ENCODE data around the gene RAD51B.
"Not testable (repeated sequence)": the region's sequence is repeated elsewhere in the genome, so short reads cannot be mapped to it uniquely, and the experiment has no call there.

Gene RAD51B

GRCh38 chr14:68186500-68187276, 367.1 kb downstream of the RAD51B start:
- DNase-seq = not testable (repeated sequence)

- no peak for DNase-seq
Measured at GRCh38 chr14:68188174-68188573, 368.6 kb downstream of the RAD51B start.

GRCh38 chr14:68190032-68190431, 370.5 kb downstream of the RAD51B start:
- DNase-seq = no peak

GRCh38 chr14:68191567-68192321, 372.2 kb downstream of the RAD51B start:
- DNase-seq = no peak

- no peak for DNase-seq
Measured at GRCh38 chr14:68192935-68193334, 373.4 kb downstream of the RAD51B start.

GRCh38 chr14:68193970-68194681, 374.5 kb downstream of the RAD51B start:
- DNase-seq = no peak

GRCh38 chr14:68195126-68195525, 375.5 kb downstream of the RAD51B start:
- no peak for DNase-seq

- DNase-seq = no peak
Measured at GRCh38 chr14:68198713-68199495, 379.3 kb downstream of the RAD51B start.

- DNase-seq = no peak
Measured at GRCh38 chr14:68199554-68200151, 380.1 kb downstream of the RAD51B start.

GRCh38 chr14:68203871-68204270, 384.3 kb downstream of the RAD51B start:
- no peak for DNase-seq

- DNase-seq = no peak
Measured at GRCh38 chr14:68208218-68208617, 388.6 kb downstream of the RAD51B start.

- DNase-seq = peak; percentile 9
Measured at GRCh38 chr14:68208626-68209317, 389.2 kb downstream of the RAD51B start.

- DNase-seq = peak; percentile 59
Measured at GRCh38 chr14:68210729-68211299, 391.2 kb downstream of the RAD51B start.

- DNase-seq = no peak
Measured at GRCh38 chr14:68211421-68211820, 391.8 kb downstream of the RAD51B start.

GRCh38 chr14:68211886-68212285, 392.3 kb downstream of the RAD51B start:
- no peak for DNase-seq

GRCh38 chr14:68212361-68212760, 392.8 kb downstream of the RAD51B start:
- DNase-seq = no peak

- no peak for DNase-seq
Measured at GRCh38 chr14:68214431-68214830, 394.9 kb downstream of the RAD51B start.

GRCh38 chr14:68215629-68216028, 396.1 kb downstream of the RAD51B start:
- peak; percentile 2 for DNase-seq

- DNase-seq = no peak
Measured at GRCh38 chr14:68216079-68216478, 396.5 kb downstream of the RAD51B start.

GRCh38 chr14:68216957-68217356, 397.4 kb downstream of the RAD51B start:
- DNase-seq = no peak

- DNase-seq = no peak
Measured at GRCh38 chr14:68217791-68218340, 398.3 kb downstream of the RAD51B start.
